Measurements from ENCODE around the gene FAM117B.

DNA sequence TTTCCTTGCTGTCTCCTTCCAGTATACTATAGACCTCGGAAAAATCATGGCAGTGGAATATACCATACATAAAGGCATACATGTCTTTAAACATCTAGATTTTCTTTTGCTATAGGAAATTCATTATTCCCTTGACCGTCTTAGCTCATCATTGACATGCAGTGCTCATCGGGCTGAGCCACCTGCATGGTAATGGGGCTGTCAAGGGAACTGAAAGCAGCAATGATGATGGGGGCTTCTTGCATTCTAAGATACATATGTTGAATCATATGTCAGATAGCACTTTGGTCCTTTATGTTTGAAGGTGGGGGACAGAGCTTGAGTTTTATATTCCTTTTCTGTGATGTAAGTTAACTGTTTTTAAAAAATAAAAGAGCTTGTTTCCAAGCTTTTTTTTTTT lies 130.2 kb downstream of the FAM117B start:
- TF ChIP-seq SUZ12 (IDR thresholded peaks at IDR 0.05; ENCODE audit: extremely low read depth, insufficient read depth, insufficient read length) (no peak), ZNF274 (IDR thresholded peaks at IDR 0.05; ENCODE audit: low read depth, low read length) (no peak), YY1 (IDR thresholded peaks at IDR 0.05; ENCODE audit: insufficient read depth, insufficient read length) (no peak)

Measured in NT2/D1 (cell line).